ENCODE results near the gene DEFB116. TPM values are rescaled to one million over a fixed set of nuclear protein-coding genes. Genes with fewer than 3 reads are reported as not detected.
"Not testable (repeated sequence)": the region's sequence is repeated elsewhere in the genome, so short reads cannot be mapped to it uniquely, and the experiment has no call there.

Gene DEFB116
- not detected for total RNA-seq

GRCh38 chr20:31308535-31309162 lies at the start of gene DEFB116:
TSS of gene DEFB116 (minus strand) at chr20:31308585. CDS start at chr20:31308585, 0 bp downstream.
- Mint-ChIP-seq H3K4me1 (no peaks in the 10 kb centered on the region), H3K9me3 (ENCODE audit: low read depth) (no peaks in the 10 kb centered on the region), H3K36me3 (no peaks in the 10 kb centered on the region), H3K27ac (no peak within 1 kb of the TSS), H3K27me3 (no peaks in the 10 kb centered on the region), H3K4me3 (no peak within 1 kb of the TSS)
- CTCF ChIA-PET = no interaction called here
- DNase-seq = no peak
- ATAC-seq = no peak

- H3K36me3 Mint-ChIP-seq = no peaks in the 10 kb centered on the region
- H3K27ac Mint-ChIP-seq = no peak overlapping the region
- DNase-seq (no peak), ATAC-seq (no peak)
- H3K9me3 Mint-ChIP-seq (ENCODE audit: low read depth) = no peaks in the 10 kb centered on the region
- CTCF ChIA-PET = no interaction called here
- H3K4me1 Mint-ChIP-seq = no peaks in the 10 kb centered on the region
- H3K4me3 Mint-ChIP-seq = no peak overlapping the region
- H3K27me3 Mint-ChIP-seq = no peaks in the 10 kb centered on the region
Observed at GRCh38 chr20:31355981-31356380, 47.6 kb upstream of the DEFB116 start.

- ATAC-seq (no peak), DNase-seq (no peak)
- no peak overlapping the region for H3K27ac Mint-ChIP-seq
- H3K9me3 Mint-ChIP-seq (ENCODE audit: low read depth) = no peaks in the 10 kb centered on the region
- no peaks in the 10 kb centered on the region for H3K4me1 Mint-ChIP-seq
- no peaks in the 10 kb centered on the region for H3K36me3 Mint-ChIP-seq
- CTCF ChIA-PET = no interaction called here
- no peak overlapping the region for H3K4me3 Mint-ChIP-seq
- no peaks in the 10 kb centered on the region for H3K27me3 Mint-ChIP-seq
Observed at GRCh38 chr20:31341470-31341869, 33.1 kb upstream of the DEFB116 start.

GRCh38 chr20:31330893-31331292 lies 22.5 kb upstream of the DEFB116 start:
- DNase-seq (no peak), ATAC-seq (no peak)
- CTCF ChIA-PET = no interaction called here
- Mint-ChIP-seq H3K4me1 (no peaks in the 10 kb centered on the region), H3K36me3 (no peaks in the 10 kb centered on the region), H3K9me3 (ENCODE audit: low read depth) (peaks cover 4% of the 10 kb centered on the region), H3K27ac (no peak overlapping the region), H3K4me3 (no peak overlapping the region), H3K27me3 (no peaks in the 10 kb centered on the region)

- H3K4me1 Mint-ChIP-seq = no peaks in the 10 kb centered on the region
- no peak overlapping the region for H3K4me3 Mint-ChIP-seq
- ATAC-seq = no peak
- H3K27ac Mint-ChIP-seq = no peak overlapping the region
- no peaks in the 10 kb centered on the region for H3K27me3 Mint-ChIP-seq
- no peaks in the 10 kb centered on the region for H3K36me3 Mint-ChIP-seq
- peaks cover 5% of the 10 kb centered on the region for H3K9me3 Mint-ChIP-seq (ENCODE audit: low read depth)
- CTCF ChIA-PET = no interaction called here
- DNase-seq = no peak
Observed at GRCh38 chr20:31322504-31322903, 14.1 kb upstream of the DEFB116 start.

GRCh38 chr20:31284964-31285363 lies 23.4 kb downstream of the DEFB116 start:
- ATAC-seq; H3K27me3 Mint-ChIP-seq; H3K9me3 Mint-ChIP-seq (ENCODE audit: low read depth); H3K27ac Mint-ChIP-seq; H3K4me1 Mint-ChIP-seq; CTCF ChIA-PET; H3K36me3 Mint-ChIP-seq; H3K4me3 Mint-ChIP-seq; DNase-seq: not testable (repeated sequence)

GRCh38 chr20:31278178-31278577 lies 30.2 kb downstream of the DEFB116 start:
- Mint-ChIP-seq H3K9me3 (ENCODE audit: low read depth) (peaks cover 8% of the 10 kb centered on the region), H3K27me3 (no peaks in the 10 kb centered on the region), H3K36me3 (no peaks in the 10 kb centered on the region), H3K27ac (no peak overlapping the region), H3K4me3 (no peak overlapping the region), H3K4me1 (no peaks in the 10 kb centered on the region)
- DNase-seq (no peak), ATAC-seq (no peak)
- CTCF ChIA-PET = no interaction called here

- no peak overlapping the region for H3K4me3 Mint-ChIP-seq
- H3K9me3 Mint-ChIP-seq (ENCODE audit: low read depth) = peaks cover 23% of the 10 kb centered on the region
- no peak overlapping the region for H3K27ac Mint-ChIP-seq
- ATAC-seq (no peak), DNase-seq (no peak)
- H3K27me3 Mint-ChIP-seq = no peaks in the 10 kb centered on the region
- CTCF ChIA-PET = no interaction called here
- no peaks in the 10 kb centered on the region for H3K4me1 Mint-ChIP-seq
- H3K36me3 Mint-ChIP-seq = no peaks in the 10 kb centered on the region
Observed at GRCh38 chr20:31274441-31274840, 33.9 kb downstream of the DEFB116 start.

GRCh38 chr20:31260326-31260932 lies 48.0 kb downstream of the DEFB116 start:
- no peaks in the 10 kb centered on the region for H3K36me3 Mint-ChIP-seq
- no peaks in the 10 kb centered on the region for H3K27me3 Mint-ChIP-seq
- H3K4me3 Mint-ChIP-seq = no peak overlapping the region
- no peak overlapping the region for H3K27ac Mint-ChIP-seq
- ATAC-seq (no peak), DNase-seq (no peak)
- no peaks in the 10 kb centered on the region for H3K4me1 Mint-ChIP-seq
- CTCF ChIA-PET = interaction anchor here (0.6 to 1.2 kb wide), 2 partner anchors 188 to 1727 kb away, joined by 3 to 4 read pairs; no protein-coding TSS in a partner anchor
- H3K9me3 Mint-ChIP-seq (ENCODE audit: low read depth) = peaks cover 3% of the 10 kb centered on the region

- H3K27ac Mint-ChIP-seq = no peak within 1 kb of the TSS
- H3K9me3 Mint-ChIP-seq (ENCODE audit: low read depth) = peaks cover 7% of the 10 kb centered on the region
- CTCF ChIA-PET = no interaction called here
- H3K4me1 Mint-ChIP-seq = no peaks in the 10 kb centered on the region
- no peaks in the 10 kb centered on the region for H3K36me3 Mint-ChIP-seq
- no peaks in the 10 kb centered on the region for H3K27me3 Mint-ChIP-seq
- ATAC-seq (no peak), DNase-seq (no peak)
- no peak within 1 kb of the TSS for H3K4me3 Mint-ChIP-seq
Observed at GRCh38 chr20:31257364-31257763, 51.0 kb downstream of the DEFB116 start, which contains the start of gene DEFB115. TSS of gene DEFB115 (plus strand) at chr20:31257664. CDS start at chr20:31257664, 0 bp downstream.

GRCh38 chr20:31256959-31257358 lies 51.4 kb downstream of the DEFB116 start:
- no peak overlapping the region for H3K4me3 Mint-ChIP-seq
- ATAC-seq (no peak), DNase-seq (no peak)
- H3K4me1 Mint-ChIP-seq = no peaks in the 10 kb centered on the region
- no peak overlapping the region for H3K27ac Mint-ChIP-seq
- no peaks in the 10 kb centered on the region for H3K36me3 Mint-ChIP-seq
- H3K9me3 Mint-ChIP-seq (ENCODE audit: low read depth) = peaks cover 7% of the 10 kb centered on the region
- CTCF ChIA-PET = no interaction called here
- H3K27me3 Mint-ChIP-seq = no peaks in the 10 kb centered on the region

Other genes with a start within 250 kb of the DEFB116 start
- gene DEFB115, start 50.9 kb downstream of the DEFB116 start, total RNA-seq = not detected
- gene DEFB118, start 60.0 kb upstream of the DEFB116 start, total RNA-seq = not detected
- gene DEFB119, start 82.0 kb upstream of the DEFB116 start, total RNA-seq = not detected
- gene DEFB121, start 97.6 kb upstream of the DEFB116 start, total RNA-seq = not detected
- not detected for gene DEFB123, start 132.0 kb upstream of the DEFB116 start, total RNA-seq
- not detected for gene DEFB124, start 166.5 kb upstream of the DEFB116 start, total RNA-seq
- gene REM1, start 166.7 kb upstream of the DEFB116 start, total RNA-seq = not detected
- gene HM13, start 205.9 kb upstream of the DEFB116 start, total RNA-seq = 100 to 1,000 TPM; 151 to 152 TPM

All from activated CD8-positive, alpha-beta memory T cell treated with anti-CD3 and anti-CD28 coated beads, Interleukin-2, amount 10 ng/mL, durations not matched to agents 7 days and 5 days (primary cell).